WTC11 (cell line): ENCODE measurements around the gene CTXN3.

Source experiments
- JUN ChIP-seq: sonication (generic); formaldehyde crosslinking; IDR thresholded peaks from 2 replicates; pipeline ENCODE4 v1.8.0; 2023; ENCODE audit warnings: mild to moderate bottlenecking, missing genetic modification reagents
- NFE2L1 ChIP-seq: sonication (generic); formaldehyde crosslinking; IDR thresholded peaks from 2 replicates; pipeline ENCODE4 v1.8.1; 2023; ENCODE audit warnings: missing genetic modification reagents
- SP1 ChIP-seq: sonication (generic); formaldehyde crosslinking; conservative IDR thresholded peaks from 2 replicates; pipeline ENCODE4 v1.8.1; 2022; ENCODE audit warnings: missing genetic modification reagents
- TF ChIP-seq, protein P1 (sequence below): fragments of 200-600 bp; IDR thresholded peaks from 2 replicates; pipeline ENCODE4 v1.8.0; 2022; ENCODE audit warnings: antibody characterized with exemption
- TF ChIP-seq, protein P2 (sequence below): sonication (generic); formaldehyde crosslinking; IDR thresholded peaks from 2 replicates; pipeline ENCODE4 v1.8.1; 2022; ENCODE audit warnings: low read depth, missing genetic modification reagents, borderline replicate concordance
- TF ChIP-seq, protein P3 (sequence below): sonication (generic); formaldehyde crosslinking; IDR thresholded peaks from 2 replicates; pipeline ENCODE4 v1.8.0; 2022; ENCODE audit warnings: mild to moderate bottlenecking, missing genetic modification reagents
- TF ChIP-seq, protein P4 (sequence below): sonication (generic); formaldehyde crosslinking; IDR thresholded peaks from 2 replicates; pipeline ENCODE4 v1.8.1; 2023; ENCODE audit warnings: mild to moderate bottlenecking, missing genetic modification reagents
- TF ChIP-seq, protein P5 (sequence below): sonication (generic); formaldehyde crosslinking; IDR thresholded peaks from 2 replicates; pipeline ENCODE4 v1.8.0; 2022; ENCODE audit warnings: mild to moderate bottlenecking, missing genetic modification reagents

DNA sequence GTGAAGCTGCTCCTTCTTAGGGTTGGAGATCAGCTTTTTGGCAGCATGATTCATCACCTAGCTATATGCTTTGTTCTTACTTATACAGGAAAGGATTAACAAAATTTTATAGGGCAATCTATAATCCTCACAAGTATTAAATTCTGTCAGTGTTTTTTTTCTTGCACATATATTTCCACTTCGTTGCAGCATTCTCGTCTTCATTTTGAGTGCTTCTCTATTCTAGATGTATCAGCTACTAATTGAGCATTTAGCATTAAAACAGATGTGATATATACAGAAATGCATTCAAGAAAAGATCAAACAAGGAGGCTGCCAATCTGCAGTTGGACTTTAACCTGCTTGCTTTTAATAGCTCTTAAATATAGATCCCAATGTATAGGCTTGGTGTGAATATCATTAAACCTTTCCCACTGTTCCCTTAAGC lies 3.6 kb upstream of the CTXN3 start:
- TF ChIP-seq, protein P1, sequence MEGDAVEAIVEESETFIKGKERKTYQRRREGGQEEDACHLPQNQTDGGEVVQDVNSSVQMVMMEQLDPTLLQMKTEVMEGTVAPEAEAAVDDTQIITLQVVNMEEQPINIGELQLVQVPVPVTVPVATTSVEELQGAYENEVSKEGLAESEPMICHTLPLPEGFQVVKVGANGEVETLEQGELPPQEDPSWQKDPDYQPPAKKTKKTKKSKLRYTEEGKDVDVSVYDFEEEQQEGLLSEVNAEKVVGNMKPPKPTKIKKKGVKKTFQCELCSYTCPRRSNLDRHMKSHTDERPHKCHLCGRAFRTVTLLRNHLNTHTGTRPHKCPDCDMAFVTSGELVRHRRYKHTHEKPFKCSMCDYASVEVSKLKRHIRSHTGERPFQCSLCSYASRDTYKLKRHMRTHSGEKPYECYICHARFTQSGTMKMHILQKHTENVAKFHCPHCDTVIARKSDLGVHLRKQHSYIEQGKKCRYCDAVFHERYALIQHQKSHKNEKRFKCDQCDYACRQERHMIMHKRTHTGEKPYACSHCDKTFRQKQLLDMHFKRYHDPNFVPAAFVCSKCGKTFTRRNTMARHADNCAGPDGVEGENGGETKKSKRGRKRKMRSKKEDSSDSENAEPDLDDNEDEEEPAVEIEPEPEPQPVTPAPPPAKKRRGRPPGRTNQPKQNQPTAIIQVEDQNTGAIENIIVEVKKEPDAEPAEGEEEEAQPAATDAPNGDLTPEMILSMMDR, result no peak
- TF ChIP-seq, protein P2, sequence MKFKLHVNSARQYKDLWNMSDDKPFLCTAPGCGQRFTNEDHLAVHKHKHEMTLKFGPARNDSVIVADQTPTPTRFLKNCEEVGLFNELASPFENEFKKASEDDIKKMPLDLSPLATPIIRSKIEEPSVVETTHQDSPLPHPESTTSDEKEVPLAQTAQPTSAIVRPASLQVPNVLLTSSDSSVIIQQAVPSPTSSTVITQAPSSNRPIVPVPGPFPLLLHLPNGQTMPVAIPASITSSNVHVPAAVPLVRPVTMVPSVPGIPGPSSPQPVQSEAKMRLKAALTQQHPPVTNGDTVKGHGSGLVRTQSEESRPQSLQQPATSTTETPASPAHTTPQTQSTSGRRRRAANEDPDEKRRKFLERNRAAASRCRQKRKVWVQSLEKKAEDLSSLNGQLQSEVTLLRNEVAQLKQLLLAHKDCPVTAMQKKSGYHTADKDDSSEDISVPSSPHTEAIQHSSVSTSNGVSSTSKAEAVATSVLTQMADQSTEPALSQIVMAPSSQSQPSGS (CRISPR knock-in tag), result no peak
- TF ChIP-seq SP1 (CRISPR knock-in tag), result no peak
- TF ChIP-seq, protein P3, sequence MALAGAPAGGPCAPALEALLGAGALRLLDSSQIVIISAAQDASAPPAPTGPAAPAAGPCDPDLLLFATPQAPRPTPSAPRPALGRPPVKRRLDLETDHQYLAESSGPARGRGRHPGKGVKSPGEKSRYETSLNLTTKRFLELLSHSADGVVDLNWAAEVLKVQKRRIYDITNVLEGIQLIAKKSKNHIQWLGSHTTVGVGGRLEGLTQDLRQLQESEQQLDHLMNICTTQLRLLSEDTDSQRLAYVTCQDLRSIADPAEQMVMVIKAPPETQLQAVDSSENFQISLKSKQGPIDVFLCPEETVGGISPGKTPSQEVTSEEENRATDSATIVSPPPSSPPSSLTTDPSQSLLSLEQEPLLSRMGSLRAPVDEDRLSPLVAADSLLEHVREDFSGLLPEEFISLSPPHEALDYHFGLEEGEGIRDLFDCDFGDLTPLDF (CRISPR knock-in tag), result no peak
- no peak for TF ChIP-seq JUN (CRISPR knock-in tag)
- TF ChIP-seq, protein P4, sequence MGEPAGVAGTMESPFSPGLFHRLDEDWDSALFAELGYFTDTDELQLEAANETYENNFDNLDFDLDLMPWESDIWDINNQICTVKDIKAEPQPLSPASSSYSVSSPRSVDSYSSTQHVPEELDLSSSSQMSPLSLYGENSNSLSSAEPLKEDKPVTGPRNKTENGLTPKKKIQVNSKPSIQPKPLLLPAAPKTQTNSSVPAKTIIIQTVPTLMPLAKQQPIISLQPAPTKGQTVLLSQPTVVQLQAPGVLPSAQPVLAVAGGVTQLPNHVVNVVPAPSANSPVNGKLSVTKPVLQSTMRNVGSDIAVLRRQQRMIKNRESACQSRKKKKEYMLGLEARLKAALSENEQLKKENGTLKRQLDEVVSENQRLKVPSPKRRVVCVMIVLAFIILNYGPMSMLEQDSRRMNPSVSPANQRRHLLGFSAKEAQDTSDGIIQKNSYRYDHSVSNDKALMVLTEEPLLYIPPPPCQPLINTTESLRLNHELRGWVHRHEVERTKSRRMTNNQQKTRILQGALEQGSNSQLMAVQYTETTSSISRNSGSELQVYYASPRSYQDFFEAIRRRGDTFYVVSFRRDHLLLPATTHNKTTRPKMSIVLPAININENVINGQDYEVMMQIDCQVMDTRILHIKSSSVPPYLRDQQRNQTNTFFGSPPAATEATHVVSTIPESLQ (CRISPR knock-in tag), result no peak
- TF ChIP-seq, protein P5, sequence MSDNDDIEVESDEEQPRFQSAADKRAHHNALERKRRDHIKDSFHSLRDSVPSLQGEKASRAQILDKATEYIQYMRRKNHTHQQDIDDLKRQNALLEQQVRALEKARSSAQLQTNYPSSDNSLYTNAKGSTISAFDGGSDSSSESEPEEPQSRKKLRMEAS (CRISPR knock-in tag), result no peak
- no peak for TF ChIP-seq NFE2L1
